ENCODE measurements around the gene ATP2A3.

Gene ATP2A3
- long read RNA-seq, full-length matches to known transcripts = 19 of 112 reads
- long read RNA-seq, partial matches to known transcripts = 63 of 112 reads
- long read RNA-seq, other reads (novel, unspliced or antisense) = 30 of 112 reads

- Histone ChIP-seq H3K27me3 (ENCODE audit: insufficient read depth, poor library complexity, severe bottlenecking) (no peaks in the 10 kb centered on the region), H3K4me3 (replicated peaks; ENCODE audit: insufficient read depth, low read length) (peak within 1 kb of the TSS; percentile 70), H3K27ac (replicated peaks) (peak within 1 kb of the TSS; percentile 89)
- TF ChIP-seq SPI1 (IDR thresholded peaks at IDR 0.05; ENCODE audit: borderline replicate concordance, low read depth) (no peak), REST (IDR thresholded peaks at IDR 0.05; ENCODE audit: insufficient replicate concordance, low read depth) (no peak), POLR2AphosphoS5 (IDR thresholded peaks at IDR 0.05; ENCODE audit: low read depth) (no peak), GABPA (IDR thresholded peaks at IDR 0.05; ENCODE audit: low read depth) (no peak)
- TF ChIP-seq, protein P1, sequence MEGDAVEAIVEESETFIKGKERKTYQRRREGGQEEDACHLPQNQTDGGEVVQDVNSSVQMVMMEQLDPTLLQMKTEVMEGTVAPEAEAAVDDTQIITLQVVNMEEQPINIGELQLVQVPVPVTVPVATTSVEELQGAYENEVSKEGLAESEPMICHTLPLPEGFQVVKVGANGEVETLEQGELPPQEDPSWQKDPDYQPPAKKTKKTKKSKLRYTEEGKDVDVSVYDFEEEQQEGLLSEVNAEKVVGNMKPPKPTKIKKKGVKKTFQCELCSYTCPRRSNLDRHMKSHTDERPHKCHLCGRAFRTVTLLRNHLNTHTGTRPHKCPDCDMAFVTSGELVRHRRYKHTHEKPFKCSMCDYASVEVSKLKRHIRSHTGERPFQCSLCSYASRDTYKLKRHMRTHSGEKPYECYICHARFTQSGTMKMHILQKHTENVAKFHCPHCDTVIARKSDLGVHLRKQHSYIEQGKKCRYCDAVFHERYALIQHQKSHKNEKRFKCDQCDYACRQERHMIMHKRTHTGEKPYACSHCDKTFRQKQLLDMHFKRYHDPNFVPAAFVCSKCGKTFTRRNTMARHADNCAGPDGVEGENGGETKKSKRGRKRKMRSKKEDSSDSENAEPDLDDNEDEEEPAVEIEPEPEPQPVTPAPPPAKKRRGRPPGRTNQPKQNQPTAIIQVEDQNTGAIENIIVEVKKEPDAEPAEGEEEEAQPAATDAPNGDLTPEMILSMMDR (IDR thresholded peaks at IDR 0.05; ENCODE audit: insufficient read depth, low read length) = no peak
- DNase-seq (ENCODE audit: low read depth in 1 of 2, low spot score in 1 of 2) = peak in 1 of 2 experiments; percentile 21
These were observed at the start of gene ATP2A3 for GRCh38 chr17:3964203-3965117. Gene ATP2A3, minus strand, starts transcription at chr17:3964437. Its CDS starts 146 bp downstream, at chr17:3964291.

DNA sequence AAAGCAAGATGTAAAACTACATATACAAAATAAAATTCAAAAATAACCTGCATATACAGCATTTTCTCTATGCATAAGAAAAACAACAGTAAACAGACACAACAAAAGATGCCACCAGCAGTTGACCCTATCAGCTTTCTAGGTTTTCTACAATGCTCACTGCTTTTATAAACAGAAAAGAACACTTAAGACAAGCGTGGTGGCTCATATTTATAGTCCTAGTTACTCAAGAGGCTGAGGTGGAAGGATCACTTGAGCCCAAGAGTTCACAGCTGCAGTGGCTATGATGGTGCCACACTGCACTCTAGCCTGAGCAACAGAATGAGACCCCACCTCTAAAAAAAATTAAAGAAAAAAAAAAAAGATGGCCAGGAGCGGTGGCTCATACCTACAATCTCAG lies 46.5 kb upstream of the ATP2A3 start:
- DNase-seq (ENCODE audit: low read depth in 1 of 2, low spot score in 1 of 2) = no peak
- no peak for TF ChIP-seq GABPA (IDR thresholded peaks at IDR 0.05; ENCODE audit: low read depth)
- TF ChIP-seq, protein P1 (IDR thresholded peaks at IDR 0.05; ENCODE audit: insufficient read depth, low read length) = no peak
- no peak for TF ChIP-seq REST (IDR thresholded peaks at IDR 0.05; ENCODE audit: insufficient replicate concordance, low read depth)
- TF ChIP-seq POLR2AphosphoS5 (IDR thresholded peaks at IDR 0.05; ENCODE audit: low read depth) = no peak
- TF ChIP-seq SPI1 (IDR thresholded peaks at IDR 0.05; ENCODE audit: borderline replicate concordance, low read depth) = no peak
- H3K27ac ChIP-seq (replicated peaks) = no peak overlapping the region
- no peaks in the 10 kb centered on the region for H3K27me3 ChIP-seq (ENCODE audit: insufficient read depth, poor library complexity, severe bottlenecking)
- H3K4me3 ChIP-seq (replicated peaks; ENCODE audit: insufficient read depth, low read length) = no peak overlapping the region

DNA sequence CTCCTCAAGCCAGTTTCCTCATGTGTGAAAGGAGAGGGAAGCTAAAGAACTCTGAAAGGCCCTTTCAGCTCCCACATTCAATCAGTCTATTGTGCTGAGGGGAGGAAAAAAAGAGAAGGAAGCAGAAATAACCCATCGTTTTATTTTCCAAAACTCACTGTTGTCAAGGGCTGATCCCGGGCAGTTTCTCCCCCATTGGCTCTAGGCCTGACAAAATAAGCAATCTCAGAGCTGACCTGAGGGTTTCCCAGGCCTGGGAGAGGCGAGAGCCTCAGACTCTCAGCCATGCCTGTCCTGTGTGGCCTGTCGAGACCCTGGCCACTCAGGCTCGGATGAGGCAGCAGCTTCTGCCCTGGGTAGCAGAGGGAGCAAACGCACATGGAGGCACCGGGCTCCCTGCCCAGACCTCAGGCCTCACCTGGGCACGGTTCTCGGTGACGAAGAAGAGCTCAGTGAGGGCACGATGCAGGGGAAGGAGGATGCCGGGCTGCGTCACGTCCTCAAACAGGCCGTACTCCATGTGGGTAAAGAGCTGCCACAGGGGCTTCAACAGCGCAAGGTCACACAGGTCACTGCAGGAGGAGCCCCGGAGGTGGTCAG lies 45.0 kb upstream of the ATP2A3 start:
- TF ChIP-seq GABPA (IDR thresholded peaks at IDR 0.05; ENCODE audit: low read depth) = no peak
- no peak for TF ChIP-seq SPI1 (IDR thresholded peaks at IDR 0.05; ENCODE audit: borderline replicate concordance, low read depth)
- TF ChIP-seq, protein P1 (IDR thresholded peaks at IDR 0.05; ENCODE audit: insufficient read depth, low read length) = no peak
- no peak for TF ChIP-seq POLR2AphosphoS5 (IDR thresholded peaks at IDR 0.05; ENCODE audit: low read depth)
- no peak for TF ChIP-seq REST (IDR thresholded peaks at IDR 0.05; ENCODE audit: insufficient replicate concordance, low read depth)
- Histone ChIP-seq H3K27ac (replicated peaks) (no peak overlapping the region), H3K4me3 (replicated peaks; ENCODE audit: insufficient read depth, low read length) (no peak overlapping the region)

More for the DNA sequence above, 45.0 kb upstream of the ATP2A3 start:
- DNase-seq (ENCODE audit: low read depth in 1 of 2, low spot score in 1 of 2) = no peak
- H3K27me3 ChIP-seq (ENCODE audit: insufficient read depth, poor library complexity, severe bottlenecking) = no peaks in the 10 kb centered on the region

Data from HL-60 (cell line).